BE2C (cell line): ENCODE measurements around the gene HSD11B1.

Experiments used
- DNase-seq: peaks from one replicate; pipeline ENCODE4 v3.0.0-alpha.2; 2020
- H3K27me3 ChIP-seq: fragments of 250-450 bp; sonication (Bioruptor Pico); 2 replicates; pipeline ENCODE4 v1.5.1; 2020; ENCODE audit warnings: mild to moderate bottlenecking
- H3K36me3 ChIP-seq: fragments of 250-450 bp; sonication (Bioruptor Pico); 2 replicates; pipeline ENCODE4 v1.5.1; 2020; ENCODE audit warnings: mild to moderate bottlenecking
- H3K4me1 ChIP-seq: fragments of 250-450 bp; sonication (Bioruptor Pico); 2 replicates; pipeline ENCODE4 v1.5.1; 2020
- H3K4me3 ChIP-seq: 2 replicates; pipeline ENCODE4 v1.5.1; 2011; ENCODE audit warnings: low read depth, low read length
- H3K9me3 ChIP-seq: fragments of 250-450 bp; sonication (Bioruptor Pico); 2 replicates; pipeline ENCODE4 v1.5.1; 2020
- TF ChIP-seq, protein P1 (sequence below): IDR thresholded peaks from 2 replicates; pipeline ENCODE4 v1.5.1; 2012; ENCODE audit warnings: mild to moderate bottlenecking, low read depth, low read length

Gene HSD11B1

DNA sequence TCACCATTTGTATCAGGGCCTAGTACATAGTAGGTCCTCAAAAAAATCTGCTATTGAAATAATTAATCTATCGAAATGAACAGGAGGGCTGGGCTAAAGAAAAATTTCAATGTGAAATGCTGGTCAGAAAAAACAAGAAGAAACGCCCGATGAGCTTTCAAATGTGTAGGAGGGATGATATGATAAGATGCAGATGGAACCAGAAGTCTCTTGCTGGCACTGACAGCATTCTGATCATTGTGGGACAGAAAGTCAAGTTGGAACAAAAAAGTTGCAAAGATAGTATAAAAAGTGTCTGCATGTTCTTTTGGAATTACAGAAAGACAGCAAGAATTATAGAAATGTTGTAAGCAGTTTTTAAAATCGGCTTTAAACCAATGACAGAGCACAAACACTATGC is 18.3 kb upstream of the HSD11B1 start:
- TF ChIP-seq, protein P1, sequence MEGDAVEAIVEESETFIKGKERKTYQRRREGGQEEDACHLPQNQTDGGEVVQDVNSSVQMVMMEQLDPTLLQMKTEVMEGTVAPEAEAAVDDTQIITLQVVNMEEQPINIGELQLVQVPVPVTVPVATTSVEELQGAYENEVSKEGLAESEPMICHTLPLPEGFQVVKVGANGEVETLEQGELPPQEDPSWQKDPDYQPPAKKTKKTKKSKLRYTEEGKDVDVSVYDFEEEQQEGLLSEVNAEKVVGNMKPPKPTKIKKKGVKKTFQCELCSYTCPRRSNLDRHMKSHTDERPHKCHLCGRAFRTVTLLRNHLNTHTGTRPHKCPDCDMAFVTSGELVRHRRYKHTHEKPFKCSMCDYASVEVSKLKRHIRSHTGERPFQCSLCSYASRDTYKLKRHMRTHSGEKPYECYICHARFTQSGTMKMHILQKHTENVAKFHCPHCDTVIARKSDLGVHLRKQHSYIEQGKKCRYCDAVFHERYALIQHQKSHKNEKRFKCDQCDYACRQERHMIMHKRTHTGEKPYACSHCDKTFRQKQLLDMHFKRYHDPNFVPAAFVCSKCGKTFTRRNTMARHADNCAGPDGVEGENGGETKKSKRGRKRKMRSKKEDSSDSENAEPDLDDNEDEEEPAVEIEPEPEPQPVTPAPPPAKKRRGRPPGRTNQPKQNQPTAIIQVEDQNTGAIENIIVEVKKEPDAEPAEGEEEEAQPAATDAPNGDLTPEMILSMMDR, result no peak
- H3K27me3 ChIP-seq, result peaks cover 27% of the 10 kb centered on the region

DNA sequence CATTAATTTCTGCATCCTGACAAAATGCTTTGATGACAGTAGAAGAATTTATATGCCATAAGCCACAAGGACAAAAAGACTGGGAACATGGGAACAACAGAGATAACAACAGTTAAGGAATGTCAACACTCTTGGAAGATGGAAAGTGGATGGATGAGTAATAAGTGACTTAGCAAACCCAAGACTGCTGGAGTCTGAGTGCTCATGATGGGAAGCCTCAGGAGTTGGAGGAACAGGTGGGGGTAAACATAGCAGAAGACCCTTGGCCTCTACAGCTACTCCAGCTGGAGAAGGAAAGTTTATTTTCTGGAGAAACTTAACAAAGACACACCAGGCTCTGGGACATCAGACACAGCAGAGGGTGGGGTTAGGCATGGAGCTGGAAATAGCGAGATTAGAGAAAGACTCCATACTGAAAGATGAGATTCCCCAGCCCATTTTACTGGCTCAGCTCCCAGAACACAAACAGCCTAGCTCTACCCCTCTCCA is 15.9 kb upstream of the HSD11B1 start:
- Histone ChIP-seq H3K36me3 (no peaks in the 10 kb centered on the region), H3K9me3 (no peaks in the 10 kb centered on the region), H3K27me3 (peaks cover 16% of the 10 kb centered on the region), H3K4me3 (no peak overlapping the region), H3K4me1 (no peaks in the 10 kb centered on the region)
- no peak for DNase-seq
- TF ChIP-seq, protein P1, result no peak

More for the DNA sequence above, 18.3 kb upstream of the HSD11B1 start:
- no peak for DNase-seq
- Histone ChIP-seq H3K36me3 (no peaks in the 10 kb centered on the region), H3K4me1 (no peaks in the 10 kb centered on the region), H3K4me3 (no peak overlapping the region), H3K9me3 (no peaks in the 10 kb centered on the region)

DNA sequence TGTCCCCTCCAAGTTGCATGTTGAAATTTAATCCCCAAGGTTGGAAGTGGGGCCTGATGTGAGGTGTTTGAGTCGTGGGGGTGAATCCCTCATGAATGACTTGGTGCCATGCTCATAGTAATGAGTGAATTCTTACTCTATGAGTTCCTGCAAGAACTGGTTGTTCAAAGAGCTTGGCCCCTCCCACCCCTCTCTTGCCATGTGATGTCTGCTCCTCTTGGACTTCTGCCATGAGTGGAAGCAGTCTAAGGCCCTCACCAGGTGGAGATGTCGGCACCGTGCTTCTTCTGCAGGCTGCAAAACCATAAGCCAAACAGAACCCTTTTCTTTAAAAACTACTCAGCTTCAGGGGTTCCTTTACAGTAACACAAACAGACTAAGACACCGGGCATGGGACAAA is 15.2 kb upstream of the HSD11B1 start:
- Histone ChIP-seq H3K27me3 (peaks cover 11% of the 10 kb centered on the region; the same call in 1 of the 2 replicates), H3K36me3 (no peaks in the 10 kb centered on the region), H3K4me3 (no peak overlapping the region), H3K4me1 (no peaks in the 10 kb centered on the region), H3K9me3 (no peaks in the 10 kb centered on the region)
- DNase-seq, result peak; percentile 24
- TF ChIP-seq, protein P1, result no peak

DNA sequence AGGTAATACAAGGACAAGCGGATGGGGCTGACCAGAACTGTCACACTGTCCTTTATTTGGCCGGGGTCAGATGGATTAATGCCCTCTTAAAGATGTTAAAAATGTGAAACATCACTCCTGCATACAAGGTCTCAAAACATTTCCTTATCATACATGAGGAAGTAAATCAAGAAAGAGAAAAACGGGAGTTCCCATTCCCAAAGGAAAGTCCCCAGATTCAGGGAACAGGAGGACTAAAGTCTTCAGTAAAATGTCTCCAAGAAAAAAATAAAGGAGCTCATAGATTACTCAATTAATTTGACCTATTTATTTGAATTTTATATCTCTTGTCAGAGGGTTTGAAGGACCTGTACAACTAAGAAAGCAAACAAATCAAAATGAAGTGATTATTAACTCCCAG is 13.4 kb upstream of the HSD11B1 start:
- no peak for DNase-seq
- H3K36me3 ChIP-seq, result no peaks in the 10 kb centered on the region
- no peak overlapping the region for H3K4me3 ChIP-seq
- peaks cover 9% of the 10 kb centered on the region for H3K27me3 ChIP-seq
- no peaks in the 10 kb centered on the region for H3K4me1 ChIP-seq
- H3K9me3 ChIP-seq, result no peaks in the 10 kb centered on the region
- TF ChIP-seq, protein P1, result no peak

DNA sequence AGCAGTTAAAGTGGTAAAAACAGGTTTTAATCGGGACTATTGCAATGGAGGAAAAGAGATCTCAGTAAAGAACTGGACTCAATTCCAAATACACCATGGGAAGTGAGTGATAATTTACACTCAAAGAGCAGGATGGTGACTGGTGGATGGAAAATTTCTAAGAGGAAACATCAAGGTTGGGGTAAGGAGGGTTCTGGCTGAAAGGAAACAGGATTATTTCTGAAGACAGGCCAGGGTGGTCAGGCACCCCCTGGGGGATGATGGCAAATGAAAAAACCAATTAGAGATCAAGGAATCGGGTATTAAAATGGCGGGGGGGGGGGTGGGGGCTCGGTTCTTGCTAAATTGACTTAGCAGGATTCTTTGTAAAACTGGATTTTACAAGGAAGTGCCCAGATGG is 12.3 kb upstream of the HSD11B1 start:
- Histone ChIP-seq H3K9me3 (no peaks in the 10 kb centered on the region), H3K4me1 (no peaks in the 10 kb centered on the region), H3K4me3 (no peak overlapping the region), H3K27me3 (peaks cover 9% of the 10 kb centered on the region), H3K36me3 (no peaks in the 10 kb centered on the region)
- no peak for DNase-seq
- TF ChIP-seq, protein P1, result no peak

DNA sequence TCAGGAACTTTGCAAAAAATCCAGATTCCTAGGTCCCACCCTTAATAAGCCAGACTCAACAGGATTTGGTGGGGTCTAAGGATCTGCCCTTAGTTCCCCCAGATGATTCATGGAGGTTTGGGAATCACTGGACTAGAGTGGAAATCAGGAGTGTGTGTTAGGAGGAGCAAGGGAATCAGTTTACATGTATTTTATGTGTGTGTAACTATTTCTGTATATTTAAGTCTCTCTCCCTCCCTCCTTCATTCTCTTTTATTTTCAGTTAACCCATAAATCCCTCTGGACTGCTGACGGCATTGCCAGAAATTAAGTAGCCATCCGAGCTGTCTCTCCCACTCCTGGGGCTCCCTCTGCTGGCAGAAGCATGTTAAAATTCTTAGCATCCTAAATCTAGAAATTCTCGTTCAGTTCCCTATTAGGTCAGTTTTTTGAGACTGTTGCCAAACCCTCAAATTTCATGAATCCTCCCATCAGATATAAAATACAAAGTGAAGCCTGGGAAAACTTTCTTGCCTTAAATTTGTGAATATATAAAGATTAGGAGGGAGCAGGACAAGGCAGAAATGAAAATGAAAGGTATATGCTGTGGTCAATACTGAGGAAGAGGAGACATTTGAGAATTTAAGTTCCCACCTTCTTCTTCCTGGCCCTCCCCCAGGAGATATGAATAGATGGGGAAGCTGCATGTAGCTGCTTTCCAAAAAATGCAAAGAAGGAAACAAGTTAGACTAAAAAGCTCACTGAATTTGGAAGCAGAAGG is 11.7 kb upstream of the HSD11B1 start:
- peak; percentile 84 for DNase-seq
- H3K4me1 ChIP-seq, result no peaks in the 10 kb centered on the region
- TF ChIP-seq, protein P1, result peak; percentile 92
- no peaks in the 10 kb centered on the region for H3K36me3 ChIP-seq
- no peak overlapping the region for H3K4me3 ChIP-seq
- H3K27me3 ChIP-seq, result peaks cover 9% of the 10 kb centered on the region
- no peaks in the 10 kb centered on the region for H3K9me3 ChIP-seq
